Measurements from ENCODE around the gene EME2. TPM values are rescaled to one million over a fixed set of nuclear protein-coding genes. Genes with fewer than 3 reads are reported as not detected.

Gene EME2
- total RNA-seq, 1 donor = 13.3 TPM

GRCh38 chr16:1757714-1758461, 14.7 kb upstream of the EME2 start:
- no peaks in the 10 kb centered on the region for H3K27me3 ChIP-seq (ENCODE audit: insufficient read depth, low read length)
- H3K9me3 ChIP-seq (ENCODE audit: low read depth, low read length) = no peaks in the 10 kb centered on the region
- H3K4me1 ChIP-seq (ENCODE audit: insufficient read depth, low read length) = no peaks in the 10 kb centered on the region
- H3K4me3 ChIP-seq (ENCODE audit: low read length) = no peak overlapping the region

- no peak overlapping the region for H3K4me3 ChIP-seq (ENCODE audit: low read length)
- no peaks in the 10 kb centered on the region for H3K4me1 ChIP-seq (ENCODE audit: insufficient read depth, low read length)
- H3K27me3 ChIP-seq (ENCODE audit: insufficient read depth, low read length) = no peaks in the 10 kb centered on the region
- no peaks in the 10 kb centered on the region for H3K9me3 ChIP-seq (ENCODE audit: low read depth, low read length)
Observed at GRCh38 chr16:1758923-1759322, 13.7 kb upstream of the EME2 start.

- no peaks in the 10 kb centered on the region for H3K27me3 ChIP-seq (ENCODE audit: insufficient read depth, low read length)
- no peak overlapping the region for H3K4me3 ChIP-seq (ENCODE audit: low read length)
- no peaks in the 10 kb centered on the region for H3K4me1 ChIP-seq (ENCODE audit: insufficient read depth, low read length)
- no peaks in the 10 kb centered on the region for H3K9me3 ChIP-seq (ENCODE audit: low read depth, low read length)
Observed at GRCh38 chr16:1759511-1759910, 13.1 kb upstream of the EME2 start.

- H3K4me1 ChIP-seq (ENCODE audit: insufficient read depth, low read length) = no peaks in the 10 kb centered on the region
- no peak overlapping the region for H3K4me3 ChIP-seq (ENCODE audit: low read length)
- no peaks in the 10 kb centered on the region for H3K27me3 ChIP-seq (ENCODE audit: insufficient read depth, low read length)
- H3K9me3 ChIP-seq (ENCODE audit: low read depth, low read length) = no peaks in the 10 kb centered on the region
Observed at GRCh38 chr16:1760911-1761310, 11.7 kb upstream of the EME2 start.

- H3K4me1 ChIP-seq (ENCODE audit: insufficient read depth, low read length) = no peaks in the 10 kb centered on the region
- no peak overlapping the region for H3K4me3 ChIP-seq (ENCODE audit: low read length)
- no peaks in the 10 kb centered on the region for H3K27me3 ChIP-seq (ENCODE audit: insufficient read depth, low read length)
- no peaks in the 10 kb centered on the region for H3K9me3 ChIP-seq (ENCODE audit: low read depth, low read length)
Observed at GRCh38 chr16:1761751-1762150, 10.9 kb upstream of the EME2 start.

- Histone ChIP-seq H3K4me1 (ENCODE audit: insufficient read depth, low read length) (no peaks in the 10 kb centered on the region), H3K27me3 (ENCODE audit: insufficient read depth, low read length) (no peaks in the 10 kb centered on the region), H3K9me3 (ENCODE audit: low read depth, low read length) (no peaks in the 10 kb centered on the region), H3K4me3 (ENCODE audit: low read length) (no peak overlapping the region)
Observed at GRCh38 chr16:1762196-1762878, 10.3 kb upstream of the EME2 start.

GRCh38 chr16:1762879-1763520, 9.6 kb upstream of the EME2 start:
- Histone ChIP-seq H3K4me1 (ENCODE audit: insufficient read depth, low read length) (no peaks in the 10 kb centered on the region), H3K9me3 (ENCODE audit: low read depth, low read length) (no peaks in the 10 kb centered on the region), H3K27me3 (ENCODE audit: insufficient read depth, low read length) (no peaks in the 10 kb centered on the region), H3K4me3 (ENCODE audit: low read length) (no peak overlapping the region)

- no peaks in the 10 kb centered on the region for H3K9me3 ChIP-seq (ENCODE audit: low read depth, low read length)
- H3K27me3 ChIP-seq (ENCODE audit: insufficient read depth, low read length) = no peaks in the 10 kb centered on the region
- H3K4me1 ChIP-seq (ENCODE audit: insufficient read depth, low read length) = no peaks in the 10 kb centered on the region
- no peak overlapping the region for H3K4me3 ChIP-seq (ENCODE audit: low read length)
Observed at GRCh38 chr16:1763521-1764511, 8.8 kb upstream of the EME2 start.

- Histone ChIP-seq H3K4me1 (ENCODE audit: insufficient read depth, low read length) (peaks cover 1% of the 10 kb centered on the region), H3K9me3 (ENCODE audit: low read depth, low read length) (no peaks in the 10 kb centered on the region), H3K27me3 (ENCODE audit: insufficient read depth, low read length) (no peaks in the 10 kb centered on the region), H3K4me3 (ENCODE audit: low read length) (no peak overlapping the region)
Observed at GRCh38 chr16:1764971-1765370, 7.6 kb upstream of the EME2 start.

- Histone ChIP-seq H3K4me3 (ENCODE audit: low read length) (no peak overlapping the region), H3K9me3 (ENCODE audit: low read depth, low read length) (no peaks in the 10 kb centered on the region), H3K4me1 (ENCODE audit: insufficient read depth, low read length) (peaks cover 10% of the 10 kb centered on the region), H3K27me3 (ENCODE audit: insufficient read depth, low read length) (no peaks in the 10 kb centered on the region)
Observed at GRCh38 chr16:1765826-1766225, 6.8 kb upstream of the EME2 start.

- no peaks in the 10 kb centered on the region for H3K27me3 ChIP-seq (ENCODE audit: insufficient read depth, low read length)
- no peaks in the 10 kb centered on the region for H3K9me3 ChIP-seq (ENCODE audit: low read depth, low read length)
- H3K4me3 ChIP-seq (ENCODE audit: low read length) = no peak overlapping the region
- peaks cover 10% of the 10 kb centered on the region for H3K4me1 ChIP-seq (ENCODE audit: insufficient read depth, low read length)
Observed at GRCh38 chr16:1766231-1766630, 6.4 kb upstream of the EME2 start.

GRCh38 chr16:1766701-1767100, 5.9 kb upstream of the EME2 start:
- Histone ChIP-seq H3K4me1 (ENCODE audit: insufficient read depth, low read length) (peaks cover 11% of the 10 kb centered on the region), H3K27me3 (ENCODE audit: insufficient read depth, low read length) (no peaks in the 10 kb centered on the region), H3K9me3 (ENCODE audit: low read depth, low read length) (no peaks in the 10 kb centered on the region), H3K4me3 (ENCODE audit: low read length) (no peak overlapping the region)

GRCh38 chr16:1767116-1767994, 5.3 kb upstream of the EME2 start:
- no peaks in the 10 kb centered on the region for H3K9me3 ChIP-seq (ENCODE audit: low read depth, low read length)
- H3K4me3 ChIP-seq (ENCODE audit: low read length) = no peak overlapping the region
- H3K4me1 ChIP-seq (ENCODE audit: insufficient read depth, low read length) = peaks cover 18% of the 10 kb centered on the region
- no peaks in the 10 kb centered on the region for H3K27me3 ChIP-seq (ENCODE audit: insufficient read depth, low read length)

Measured in mononuclear cell (primary cell).